ENCODE measurements around the gene NIPSNAP3A.

GRCh38 chr9:104779334-104779733, 31.9 kb downstream of the NIPSNAP3A start:
- TF ChIP-seq CTCF (IDR thresholded peaks at IDR 0.05) (no peak), POLR2A (IDR thresholded peaks at IDR 0.05) (no peak), POLR2AphosphoS5 (IDR thresholded peaks at IDR 0.05) (no peak)

Measured in stomach (tissue), 4 donors.